PFSK-1 (cell line): ENCODE data around the gene COL6A2.

Experiments used
- POLR2AphosphoS5 ChIP-seq: IDR thresholded peaks from 2 replicates; pipeline ENCODE4 v1.6.1; 2012; ENCODE audit warnings: low read depth, mild to moderate bottlenecking, control low read depth, low read length, moderate library complexity
- SIN3A ChIP-seq: IDR thresholded peaks from 2 replicates; pipeline ENCODE4 v1.6.1; 2012; ENCODE audit warnings: mild to moderate bottlenecking, low read length, moderate library complexity, borderline replicate concordance; ENCODE audit not compliant: insufficient read depth

- TF ChIP-seq POLR2AphosphoS5: no peak
- no peak for TF ChIP-seq SIN3A
Measured at GRCh38 chr21:46064870-46065214, 33.1 kb upstream of the COL6A2 start.
